SH-SY5Y (cell line): Measurements from ENCODE around the gene RGS10.

Experiments used
- GATA2 ChIP-seq: IDR thresholded peaks from 2 replicates; pipeline ENCODE4 v1.6.1; 2011; ENCODE audit warnings: mild to moderate bottlenecking, low read depth, low read length
- GATA3 ChIP-seq: IDR thresholded peaks from 2 replicates; pipeline ENCODE4 v1.6.1; 2011; ENCODE audit warnings: low read depth, mild to moderate bottlenecking, low read length, moderate library complexity

Gene RGS10

GRCh38 chr10:119526149-119526548 is 16.4 kb downstream of the RGS10 start:
- no peak for TF ChIP-seq GATA2
- TF ChIP-seq GATA3, result no peak

GRCh38 chr10:119525116-119525515 is 17.4 kb downstream of the RGS10 start:
- TF ChIP-seq GATA3 (no peak), GATA2 (no peak)

GRCh38 chr10:119524720-119525070 is 17.8 kb downstream of the RGS10 start:
- TF ChIP-seq GATA3 (no peak), GATA2 (no peak)

- TF ChIP-seq GATA2 (no peak), GATA3 (no peak)
Observed at GRCh38 chr10:119523895-119524719, 18.4 kb downstream of the RGS10 start.

GRCh38 chr10:119522747-119523426 is 19.6 kb downstream of the RGS10 start:
- TF ChIP-seq GATA2 (no peak), GATA3 (no peak)

- TF ChIP-seq GATA3 (no peak), GATA2 (no peak)
Observed at GRCh38 chr10:119521443-119522204, 20.9 kb downstream of the RGS10 start.

- TF ChIP-seq GATA3, result no peak
- TF ChIP-seq GATA2, result no peak
Observed at GRCh38 chr10:119520283-119520682, 22.2 kb downstream of the RGS10 start.

- TF ChIP-seq GATA3 (no peak), GATA2 (no peak)
Observed at GRCh38 chr10:119518936-119519335, 23.6 kb downstream of the RGS10 start.

GRCh38 chr10:119518176-119518575 is 24.3 kb downstream of the RGS10 start:
- TF ChIP-seq GATA3 (no peak), GATA2 (no peak)

- TF ChIP-seq GATA3, result no peak
- no peak for TF ChIP-seq GATA2
Observed at GRCh38 chr10:119517235-119518141, 25.0 kb downstream of the RGS10 start.

GRCh38 chr10:119516381-119517234 is 25.9 kb downstream of the RGS10 start:
- TF ChIP-seq GATA3 (no peak), GATA2 (no peak)

GRCh38 chr10:119515511-119516045 is 26.9 kb downstream of the RGS10 start:
- no peak for TF ChIP-seq GATA3

GRCh38 chr10:119514819-119515218 is 27.7 kb downstream of the RGS10 start:
- no peak for TF ChIP-seq GATA2
- TF ChIP-seq GATA3, result no peak

- TF ChIP-seq GATA2, result no peak
- no peak for TF ChIP-seq GATA3
Observed at GRCh38 chr10:119511828-119512515, 30.5 kb downstream of the RGS10 start.
